GM21717 (cell line): ENCODE results near the gene MAP3K14.

ENCODE experiments used
- ATAC-seq: cut with Tn5 transposase; IDR thresholded peaks from one replicate; pipeline ENCODE4 v1.9.1; 2021; ENCODE audit warnings: mild to moderate bottlenecking, moderate library complexity; ENCODE audit not compliant: unreplicated experiment

The MAP3K14 gene

GRCh38 chr17:45284176-45285140, 32.4 kb downstream of the MAP3K14 start:
- ATAC-seq = no peak

GRCh38 chr17:45283711-45284110, 33.1 kb downstream of the MAP3K14 start:
- no peak for ATAC-seq

GRCh38 chr17:45282683-45283644, 33.9 kb downstream of the MAP3K14 start:
- ATAC-seq = no peak

GRCh38 chr17:45279898-45280297, 36.9 kb downstream of the MAP3K14 start:
- ATAC-seq = no peak

- ATAC-seq = no peak
Measured at GRCh38 chr17:45277992-45278391, 38.8 kb downstream of the MAP3K14 start.

GRCh38 chr17:45277216-45277849, 39.5 kb downstream of the MAP3K14 start:
- no peak for ATAC-seq

- ATAC-seq = no peak
Measured at GRCh38 chr17:45276031-45276430, 40.8 kb downstream of the MAP3K14 start.

- ATAC-seq = no peak
Measured at GRCh38 chr17:45274033-45274432, 42.8 kb downstream of the MAP3K14 start.

GRCh38 chr17:45273551-45273957, 43.3 kb downstream of the MAP3K14 start:
- ATAC-seq = no peak

- no peak for ATAC-seq
Measured at GRCh38 chr17:45271603-45272002, 45.2 kb downstream of the MAP3K14 start.

GRCh38 chr17:45270828-45271418, 45.9 kb downstream of the MAP3K14 start:
- ATAC-seq = no peak

GRCh38 chr17:45269912-45270311, 46.9 kb downstream of the MAP3K14 start:
- no peak for ATAC-seq

GRCh38 chr17:45267436-45268055, 49.3 kb downstream of the MAP3K14 start:
- no peak for ATAC-seq

GRCh38 chr17:45266372-45266926, 50.4 kb downstream of the MAP3K14 start:
- ATAC-seq = no peak

- ATAC-seq = no peak
Measured at GRCh38 chr17:45265821-45266220, 51.0 kb downstream of the MAP3K14 start.

GRCh38 chr17:45264988-45265387, 51.8 kb downstream of the MAP3K14 start:
- no peak for ATAC-seq

- no peak for ATAC-seq
Measured at GRCh38 chr17:45264430-45264829, 52.4 kb downstream of the MAP3K14 start.

GRCh38 chr17:45263477-45263860, 53.4 kb downstream of the MAP3K14 start:
- ATAC-seq = no peak

- ATAC-seq = no peak
Measured at GRCh38 chr17:45262516-45263476, 54.0 kb downstream of the MAP3K14 start.
